ENCODE measurements around the gene CNTN5.

GRCh38 chr11:99019696-99020095 is 1.1 kb upstream of the CNTN5 start:
- TF ChIP-seq CTCF (conservative IDR thresholded peaks at IDR 0.05; ENCODE audit: low read depth, low read length): no peak
- no peak for TF ChIP-seq EZH2 (IDR thresholded peaks at IDR 0.05; ENCODE audit: low read length, unreplicated experiment)
